HL-60 (cell line): ENCODE measurements around the gene SYT5.

ENCODE experiments used
- DNase-seq, 2 experiments: peaks; one replicate each; pipeline ENCODE4 v3.0.0-alpha.2; 2010 to 2020; ENCODE audit warnings: low read depth in 1 of 2, low spot score in 1 of 2
- H3K27ac ChIP-seq: fragments of 250-450 bp; sonication (Bioruptor Pico); replicated peaks from 2 replicates; pipeline ENCODE4 v1.5.1; 2020; ENCODE audit warnings: mild to moderate bottlenecking, moderate library complexity
- H3K27me3 ChIP-seq: fragments of 250-450 bp; sonication (Bioruptor Pico); 2 replicates; pipeline ENCODE4 v1.5.1; 2021; ENCODE audit warnings: mild to moderate bottlenecking, moderate library complexity; ENCODE audit not compliant: insufficient read depth, poor library complexity, severe bottlenecking
- H3K4me3 ChIP-seq: replicated peaks from 2 replicates; pipeline ENCODE4 v1.5.1; 2011; ENCODE audit warnings: mild to moderate bottlenecking, control low read depth, low read length; ENCODE audit not compliant: insufficient read depth
- GABPA ChIP-seq: IDR thresholded peaks from 2 replicates; pipeline ENCODE4 v1.6.1; 2012; ENCODE audit warnings: low read depth
- POLR2AphosphoS5 ChIP-seq: IDR thresholded peaks from 2 replicates; pipeline ENCODE4 v1.6.1; 2012; ENCODE audit warnings: low read depth
- SPI1 ChIP-seq: IDR thresholded peaks from 2 replicates; pipeline ENCODE4 v1.6.1; 2012; ENCODE audit warnings: low read depth, mild to moderate bottlenecking, borderline replicate concordance
- TF ChIP-seq, protein P1 (sequence below): IDR thresholded peaks from 2 replicates; pipeline ENCODE4 v1.6.1; 2012; ENCODE audit warnings: low read depth; ENCODE audit not compliant: insufficient replicate concordance
- TF ChIP-seq, protein P2 (sequence below): IDR thresholded peaks from one replicate; pipeline ENCODE4 v1.5.1; 2011; ENCODE audit warnings: low read length, control low read depth, inconsistent platforms; ENCODE audit not compliant: insufficient read depth

The SYT5 gene

DNA sequence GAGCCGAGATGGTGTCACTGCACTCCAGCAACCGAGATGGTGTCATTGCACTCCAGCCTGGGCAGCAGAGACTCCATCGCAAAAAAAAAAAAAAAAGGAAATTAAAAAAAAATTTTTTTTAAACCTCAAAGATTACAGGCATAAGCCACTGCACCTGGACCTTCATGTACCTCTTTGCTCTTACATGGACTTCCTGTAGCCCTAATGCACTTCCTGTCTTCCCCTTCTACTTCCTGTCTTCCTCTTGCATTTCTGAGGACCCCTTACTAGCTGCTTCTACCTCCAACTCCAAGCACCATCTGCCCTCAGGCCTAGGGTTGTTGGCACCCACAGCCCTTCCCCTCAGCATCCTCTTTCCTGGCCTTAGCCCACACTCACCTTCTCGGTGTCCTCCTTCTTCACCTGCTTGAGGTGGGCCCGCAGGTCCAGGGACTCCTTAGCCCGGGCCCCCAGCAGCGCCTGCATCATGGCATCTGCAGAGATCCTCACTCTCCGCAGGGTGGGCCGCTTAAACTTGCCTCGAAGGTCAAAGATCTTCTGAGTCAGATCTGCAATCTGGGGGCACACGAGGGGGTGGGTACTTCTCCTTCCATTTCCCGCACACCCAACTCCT is 26.3 kb downstream of the SYT5 start:
- no peak overlapping the region for H3K27ac ChIP-seq
- H3K4me3 ChIP-seq: no peak overlapping the region
- DNase-seq: no peak
- TF ChIP-seq GABPA: no peak
- TF ChIP-seq SPI1: no peak
- TF ChIP-seq POLR2AphosphoS5: no peak
- TF ChIP-seq, protein P1, sequence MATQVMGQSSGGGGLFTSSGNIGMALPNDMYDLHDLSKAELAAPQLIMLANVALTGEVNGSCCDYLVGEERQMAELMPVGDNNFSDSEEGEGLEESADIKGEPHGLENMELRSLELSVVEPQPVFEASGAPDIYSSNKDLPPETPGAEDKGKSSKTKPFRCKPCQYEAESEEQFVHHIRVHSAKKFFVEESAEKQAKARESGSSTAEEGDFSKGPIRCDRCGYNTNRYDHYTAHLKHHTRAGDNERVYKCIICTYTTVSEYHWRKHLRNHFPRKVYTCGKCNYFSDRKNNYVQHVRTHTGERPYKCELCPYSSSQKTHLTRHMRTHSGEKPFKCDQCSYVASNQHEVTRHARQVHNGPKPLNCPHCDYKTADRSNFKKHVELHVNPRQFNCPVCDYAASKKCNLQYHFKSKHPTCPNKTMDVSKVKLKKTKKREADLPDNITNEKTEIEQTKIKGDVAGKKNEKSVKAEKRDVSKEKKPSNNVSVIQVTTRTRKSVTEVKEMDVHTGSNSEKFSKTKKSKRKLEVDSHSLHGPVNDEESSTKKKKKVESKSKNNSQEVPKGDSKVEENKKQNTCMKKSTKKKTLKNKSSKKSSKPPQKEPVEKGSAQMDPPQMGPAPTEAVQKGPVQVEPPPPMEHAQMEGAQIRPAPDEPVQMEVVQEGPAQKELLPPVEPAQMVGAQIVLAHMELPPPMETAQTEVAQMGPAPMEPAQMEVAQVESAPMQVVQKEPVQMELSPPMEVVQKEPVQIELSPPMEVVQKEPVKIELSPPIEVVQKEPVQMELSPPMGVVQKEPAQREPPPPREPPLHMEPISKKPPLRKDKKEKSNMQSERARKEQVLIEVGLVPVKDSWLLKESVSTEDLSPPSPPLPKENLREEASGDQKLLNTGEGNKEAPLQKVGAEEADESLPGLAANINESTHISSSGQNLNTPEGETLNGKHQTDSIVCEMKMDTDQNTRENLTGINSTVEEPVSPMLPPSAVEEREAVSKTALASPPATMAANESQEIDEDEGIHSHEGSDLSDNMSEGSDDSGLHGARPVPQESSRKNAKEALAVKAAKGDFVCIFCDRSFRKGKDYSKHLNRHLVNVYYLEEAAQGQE: no peak
- TF ChIP-seq, protein P2, sequence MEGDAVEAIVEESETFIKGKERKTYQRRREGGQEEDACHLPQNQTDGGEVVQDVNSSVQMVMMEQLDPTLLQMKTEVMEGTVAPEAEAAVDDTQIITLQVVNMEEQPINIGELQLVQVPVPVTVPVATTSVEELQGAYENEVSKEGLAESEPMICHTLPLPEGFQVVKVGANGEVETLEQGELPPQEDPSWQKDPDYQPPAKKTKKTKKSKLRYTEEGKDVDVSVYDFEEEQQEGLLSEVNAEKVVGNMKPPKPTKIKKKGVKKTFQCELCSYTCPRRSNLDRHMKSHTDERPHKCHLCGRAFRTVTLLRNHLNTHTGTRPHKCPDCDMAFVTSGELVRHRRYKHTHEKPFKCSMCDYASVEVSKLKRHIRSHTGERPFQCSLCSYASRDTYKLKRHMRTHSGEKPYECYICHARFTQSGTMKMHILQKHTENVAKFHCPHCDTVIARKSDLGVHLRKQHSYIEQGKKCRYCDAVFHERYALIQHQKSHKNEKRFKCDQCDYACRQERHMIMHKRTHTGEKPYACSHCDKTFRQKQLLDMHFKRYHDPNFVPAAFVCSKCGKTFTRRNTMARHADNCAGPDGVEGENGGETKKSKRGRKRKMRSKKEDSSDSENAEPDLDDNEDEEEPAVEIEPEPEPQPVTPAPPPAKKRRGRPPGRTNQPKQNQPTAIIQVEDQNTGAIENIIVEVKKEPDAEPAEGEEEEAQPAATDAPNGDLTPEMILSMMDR: no peak
- H3K27me3 ChIP-seq: peaks cover 9% of the 10 kb centered on the region

DNA sequence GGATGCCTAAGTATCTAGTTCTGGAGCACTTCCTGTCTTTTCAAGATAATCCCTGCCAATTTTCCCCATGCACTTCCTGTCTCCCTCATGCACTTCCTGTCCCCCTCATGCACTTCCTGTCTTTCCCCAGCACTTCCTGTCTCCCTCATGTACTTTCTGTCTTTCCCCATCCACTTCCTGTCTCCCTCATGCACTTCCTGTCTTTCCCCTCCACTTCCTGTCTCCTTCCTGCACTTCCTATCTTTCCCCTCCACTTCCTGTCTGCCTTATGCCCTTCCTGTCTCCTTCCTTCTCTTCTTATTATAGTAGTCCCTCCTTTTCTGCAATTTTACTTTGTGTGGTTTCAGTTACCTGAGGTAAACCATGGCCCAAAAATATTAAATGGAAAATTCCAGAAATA is 28.1 kb downstream of the SYT5 start:
- H3K4me3 ChIP-seq: no peak overlapping the region
- TF ChIP-seq SPI1: peak; percentile 62
- TF ChIP-seq POLR2AphosphoS5: no peak
- TF ChIP-seq GABPA: peak; percentile 38; the same call in 1 of the 2 replicates
- TF ChIP-seq, protein P2: no peak
- TF ChIP-seq, protein P1: no peak
- DNase-seq: no peak
- peaks cover 8% of the 10 kb centered on the region for H3K27me3 ChIP-seq
- H3K27ac ChIP-seq: no peak overlapping the region

DNA sequence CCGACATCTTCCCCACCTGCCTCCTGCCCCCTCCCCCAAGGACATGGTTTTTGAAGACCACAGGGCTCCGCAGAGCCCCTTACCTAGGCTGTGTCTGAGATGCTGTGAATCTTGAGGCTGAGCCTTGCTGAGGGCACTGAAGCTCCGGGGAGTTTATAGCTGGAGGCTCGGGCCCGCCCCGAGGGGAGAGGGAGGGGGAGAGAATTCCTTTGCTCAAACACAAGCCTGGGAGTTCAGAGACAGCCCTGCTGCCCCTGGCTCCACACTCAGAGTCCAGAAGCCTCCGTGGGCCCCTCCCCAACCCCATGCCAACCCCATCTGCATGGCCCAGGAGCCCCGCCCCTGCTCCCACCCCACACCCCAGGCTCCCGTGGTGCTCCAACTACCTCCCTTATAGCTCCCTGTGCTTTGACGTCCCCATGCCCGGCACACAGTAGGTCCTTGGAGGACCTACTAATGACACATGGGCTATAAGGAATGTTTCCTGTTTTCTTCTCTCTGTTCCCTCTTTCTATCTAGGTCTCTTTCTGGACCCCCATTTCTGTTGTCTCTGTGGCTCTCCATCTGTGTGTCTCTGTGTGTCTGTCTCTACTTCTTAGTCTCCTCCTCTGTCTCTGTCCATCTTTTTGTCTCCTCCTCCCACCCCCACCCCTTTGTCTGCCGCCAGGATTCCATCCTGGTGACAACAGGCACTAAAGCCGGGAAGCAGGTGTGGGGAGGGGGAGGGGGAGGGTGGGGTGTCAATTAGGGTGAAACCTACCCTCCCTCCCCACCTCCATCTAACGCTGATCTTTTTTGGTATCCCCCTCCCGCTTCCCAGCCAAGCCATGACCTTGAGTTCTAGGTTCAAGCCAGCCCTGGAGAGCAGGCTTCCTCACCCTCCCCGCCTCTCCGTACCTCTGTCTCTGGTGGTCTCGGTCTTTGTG is 30.7 kb downstream of the SYT5 start, which contains the start of gene TNNT1:
TNNT1 (minus strand) TSS at position 129 of the 926 bp plus-strand sequence. CDS start 2,049 bp downstream, outside the sequence.
- H3K27ac ChIP-seq: no peak within 1 kb of the TSS
- peaks cover 5% of the 10 kb centered on the region for H3K27me3 ChIP-seq
- no peak within 1 kb of the TSS for H3K4me3 ChIP-seq
- no peak for DNase-seq
- TF ChIP-seq GABPA: no peak
- TF ChIP-seq SPI1: no peak
- TF ChIP-seq, protein P1: no peak
- TF ChIP-seq, protein P2: no peak
- no peak for TF ChIP-seq POLR2AphosphoS5
